ENCODE results near the gene IL1RAP.
"Not testable (repeated sequence)": the region's sequence is repeated elsewhere in the genome, so short reads cannot be mapped to it uniquely, and the experiment has no call there.

The IL1RAP gene

DNA sequence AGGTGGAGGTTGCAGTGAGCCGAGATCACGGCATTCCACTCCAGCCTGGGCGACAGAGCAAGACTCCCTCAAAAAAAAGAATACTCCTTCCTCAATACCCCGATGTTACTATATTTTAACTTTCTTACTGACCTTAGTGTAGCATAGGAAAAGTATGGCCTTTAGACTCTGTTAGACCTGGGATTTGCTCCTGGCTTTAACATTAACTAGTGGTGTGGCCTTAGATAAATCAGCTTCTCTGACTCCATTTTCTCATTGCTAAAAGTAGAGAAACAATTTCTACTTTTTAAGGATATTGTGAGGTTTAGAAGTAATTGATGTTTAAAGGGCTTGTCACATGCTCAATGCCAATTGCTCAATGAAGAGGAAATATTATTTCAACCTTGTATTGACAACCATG, 7.6 kb upstream of the IL1RAP start:
- TF ChIP-seq CTCF (IDR thresholded peaks at IDR 0.05; ENCODE audit: low read length, missing control alignments), result no peak

DNA sequence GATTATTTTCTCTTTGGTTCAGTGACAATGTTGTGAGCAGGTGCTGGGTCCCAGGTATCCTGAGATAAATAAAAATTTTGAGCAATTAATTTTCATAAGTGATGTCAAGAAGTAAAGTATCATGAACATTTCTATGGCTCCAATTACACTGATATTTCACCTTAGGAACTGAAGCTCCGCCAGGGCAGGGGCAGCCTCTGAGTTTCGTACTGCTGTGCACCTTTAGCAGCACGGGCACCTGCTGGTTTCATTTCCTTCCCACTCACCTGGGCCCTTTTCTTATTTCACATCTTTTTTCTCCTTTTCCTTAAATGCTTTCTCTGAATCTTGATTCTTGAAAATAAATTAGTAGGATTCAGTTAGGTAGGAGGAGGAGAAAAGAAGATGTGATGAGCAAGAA, 1.2 kb upstream of the IL1RAP start:
- DNase-seq (ENCODE audit: low read depth), result no peak
- H3K4me3 ChIP-seq (replicated peaks; ENCODE audit: low read depth, low read length), result no peak overlapping the region
- TF ChIP-seq CTCF (IDR thresholded peaks at IDR 0.05; ENCODE audit: low read length, missing control alignments), result no peak

More for the DNA sequence above, 7.6 kb upstream of the IL1RAP start:
- H3K4me3 ChIP-seq (replicated peaks; ENCODE audit: low read depth, low read length), result no peak overlapping the region
- no peak for DNase-seq (ENCODE audit: low read depth)

DNA sequence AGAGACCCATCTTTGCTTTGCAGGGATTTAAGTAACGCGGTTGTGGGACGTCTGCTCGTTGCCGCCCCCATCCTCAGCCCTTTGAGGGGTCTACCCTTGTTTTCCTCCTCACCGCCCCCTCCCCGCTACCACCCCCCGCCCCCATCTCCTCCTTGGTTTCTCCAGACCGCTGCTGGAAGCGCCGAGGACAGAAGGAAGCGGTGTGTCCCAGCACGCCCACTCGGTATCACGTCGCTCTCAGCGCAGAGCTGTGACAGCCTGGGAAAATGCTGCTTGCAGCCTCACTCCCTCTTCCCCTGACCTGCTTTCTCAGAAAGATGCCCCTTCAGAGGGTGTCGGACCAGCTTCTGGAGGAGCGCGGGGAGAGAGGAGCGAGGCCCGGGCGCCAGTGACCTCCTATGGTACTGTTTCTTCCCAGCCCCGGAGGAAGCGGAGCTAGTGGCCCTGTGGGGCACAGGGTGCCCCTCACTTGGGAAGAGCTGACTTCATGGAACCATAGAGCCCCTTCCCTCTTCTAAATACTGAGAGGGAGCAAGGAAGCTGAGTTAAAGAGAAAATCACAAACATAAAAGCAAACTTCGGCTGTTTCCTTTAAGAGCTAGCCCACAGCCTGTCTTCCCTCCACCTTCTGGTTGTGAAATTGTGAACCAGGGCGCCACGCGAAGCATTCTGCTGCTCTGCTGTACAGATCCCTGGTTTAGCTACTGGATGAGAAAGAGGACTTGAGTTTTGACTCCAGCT, 698 bp downstream of the IL1RAP start:
- peak overlapping the region; percentile 93 for H3K4me3 ChIP-seq (replicated peaks; ENCODE audit: low read depth, low read length)
- no peak for TF ChIP-seq CTCF (IDR thresholded peaks at IDR 0.05; ENCODE audit: low read length, missing control alignments)
- DNase-seq (ENCODE audit: low read depth), result peak; percentile 69

- no peak overlapping the region for H3K4me3 ChIP-seq (replicated peaks; ENCODE audit: low read depth, low read length)
- no peak for TF ChIP-seq CTCF (IDR thresholded peaks at IDR 0.05; ENCODE audit: low read length, missing control alignments)
- no peak for DNase-seq (ENCODE audit: low read depth)
Measured at GRCh38 chr3:190516416-190516815, 2.5 kb downstream of the IL1RAP start.

DNA sequence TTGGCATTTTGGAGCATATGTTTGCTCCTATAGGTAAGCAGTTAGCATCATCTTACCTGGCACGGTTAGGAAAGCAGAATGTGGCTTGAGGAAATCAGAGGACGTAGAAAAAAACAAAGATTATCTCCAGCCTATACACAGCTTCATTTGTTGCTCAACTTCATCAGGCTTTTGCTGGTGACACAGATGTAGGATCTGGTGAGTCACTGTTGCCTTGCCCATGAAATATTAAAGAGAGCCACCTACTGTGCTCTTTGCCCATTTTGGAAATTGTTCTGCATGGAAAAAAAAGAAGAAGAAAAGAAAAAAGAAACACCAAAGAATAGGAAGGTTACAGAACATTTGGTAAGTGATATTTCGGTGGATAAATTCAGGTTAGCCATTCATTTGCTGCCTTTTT, 3.8 kb downstream of the IL1RAP start:
- DNase-seq (ENCODE audit: low read depth), result peak; percentile 75
- peak; percentile 14 for TF ChIP-seq CTCF (IDR thresholded peaks at IDR 0.05; ENCODE audit: low read length, missing control alignments)
- no peak overlapping the region for H3K4me3 ChIP-seq (replicated peaks; ENCODE audit: low read depth, low read length)

- not testable (repeated sequence) for H3K4me3 ChIP-seq (replicated peaks; ENCODE audit: low read depth, low read length); DNase-seq (ENCODE audit: low read depth)
Measured at GRCh38 chr3:190518531-190518930, 4.6 kb downstream of the IL1RAP start.

DNA sequence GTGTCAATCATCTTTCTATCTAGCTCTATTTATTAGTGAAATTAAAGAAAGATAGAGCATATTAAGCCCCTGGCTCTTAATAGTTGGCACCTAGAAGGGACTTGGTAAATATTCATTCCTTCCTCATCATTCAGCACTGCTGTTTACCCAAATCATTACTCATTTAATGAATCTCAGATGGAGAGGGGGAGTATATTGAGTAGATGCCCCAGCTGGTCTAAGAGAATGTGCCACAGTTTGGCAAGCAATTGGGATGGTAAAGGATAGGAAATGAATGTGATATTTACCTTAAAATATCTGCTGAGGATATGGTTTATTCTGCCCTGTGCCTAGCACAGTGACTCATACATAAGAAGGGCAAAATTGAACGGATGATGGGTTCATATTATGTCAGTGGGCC, 6.0 kb downstream of the IL1RAP start:
- no peak overlapping the region for H3K4me3 ChIP-seq (replicated peaks; ENCODE audit: low read depth, low read length)
- TF ChIP-seq CTCF (IDR thresholded peaks at IDR 0.05; ENCODE audit: low read length, missing control alignments), result no peak
- no peak for DNase-seq (ENCODE audit: low read depth)

Data from fibroblast of pulmonary artery (primary cell).